GM13976 (cell line): ENCODE results near the gene CD302.

Experiments used
- DNase-seq: peaks from one replicate; pipeline ENCODE4 v3.0.0; 2012; ENCODE audit warnings: low spot score
- CTCF ChIP-seq: IDR thresholded peaks from 2 replicates; pipeline ENCODE4 v1.5.1; 2012; ENCODE audit warnings: borderline replicate concordance, mild to moderate bottlenecking; ENCODE audit not compliant: insufficient read depth; ENCODE audit errors: extremely low read depth, missing control alignments, control extremely low read depth
- in situ Hi-C: fragments of 300-500 bp; cut with MboI; formaldehyde crosslinking; loops from one replicate; pipeline ENCODE4 v1.12.0; 2022; ENCODE audit warnings: low sequenced_read_pairs, mixed read lengths, inconsistent platforms; ENCODE audit not compliant: unreplicated experiment

CD302 gene, protein sequence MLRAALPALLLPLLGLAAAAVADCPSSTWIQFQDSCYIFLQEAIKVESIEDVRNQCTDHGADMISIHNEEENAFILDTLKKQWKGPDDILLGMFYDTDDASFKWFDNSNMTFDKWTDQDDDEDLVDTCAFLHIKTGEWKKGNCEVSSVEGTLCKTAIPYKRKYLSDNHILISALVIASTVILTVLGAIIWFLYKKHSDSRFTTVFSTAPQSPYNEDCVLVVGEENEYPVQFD

GRCh38 chr2:159797543-159798375 is at the start of gene CD302:
CD302 (minus strand) TSS chr2:159798208; CDS start chr2:159798198, 10 bp downstream.
- in situ Hi-C loops = no loop called here
- peak; percentile 83 for DNase-seq
- no peak for TF ChIP-seq CTCF

DNA sequence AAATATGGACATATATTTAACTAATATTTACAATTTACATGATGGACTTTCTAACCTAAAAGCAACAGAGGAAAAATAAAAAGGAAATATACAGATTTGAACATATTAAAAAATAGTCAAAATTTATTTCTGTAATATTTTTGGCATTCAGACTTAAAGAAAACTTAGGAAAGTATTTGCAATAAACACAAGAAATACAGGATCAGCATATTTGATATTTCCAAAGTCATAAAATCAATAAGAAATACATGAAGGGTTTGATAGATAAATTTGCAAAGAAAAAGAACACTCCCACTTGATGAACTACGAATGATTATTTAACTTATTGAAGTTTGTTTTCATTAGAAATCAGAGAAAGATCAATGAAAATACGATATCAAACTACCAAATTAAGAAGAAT is 48.6 kb upstream of the CD302 start:
- no peak for TF ChIP-seq CTCF
- no peak for DNase-seq
- in situ Hi-C loops = no loop called here

DNA sequence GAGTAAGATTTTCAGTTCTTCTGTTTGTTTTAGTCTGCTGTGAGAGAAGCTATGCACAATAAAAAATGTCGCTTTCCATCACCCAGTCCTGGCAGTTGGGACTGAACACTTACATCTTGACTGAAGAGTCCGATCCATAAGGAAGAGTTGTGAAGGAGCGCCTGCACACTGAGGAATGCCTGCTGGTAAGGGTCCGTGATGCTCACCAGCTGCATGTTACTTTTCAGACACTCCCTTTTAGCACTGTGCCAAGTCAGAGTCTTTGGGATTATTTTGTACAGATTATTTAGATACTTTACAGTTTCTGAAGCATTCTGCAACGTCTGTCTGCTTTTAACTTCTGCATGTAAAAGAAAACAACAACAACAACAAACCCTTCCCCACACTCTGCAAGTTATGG is 42.6 kb upstream of the CD302 start:
- TF ChIP-seq CTCF = no peak
- no peak for DNase-seq
- in situ Hi-C loops = no loop called here

DNA sequence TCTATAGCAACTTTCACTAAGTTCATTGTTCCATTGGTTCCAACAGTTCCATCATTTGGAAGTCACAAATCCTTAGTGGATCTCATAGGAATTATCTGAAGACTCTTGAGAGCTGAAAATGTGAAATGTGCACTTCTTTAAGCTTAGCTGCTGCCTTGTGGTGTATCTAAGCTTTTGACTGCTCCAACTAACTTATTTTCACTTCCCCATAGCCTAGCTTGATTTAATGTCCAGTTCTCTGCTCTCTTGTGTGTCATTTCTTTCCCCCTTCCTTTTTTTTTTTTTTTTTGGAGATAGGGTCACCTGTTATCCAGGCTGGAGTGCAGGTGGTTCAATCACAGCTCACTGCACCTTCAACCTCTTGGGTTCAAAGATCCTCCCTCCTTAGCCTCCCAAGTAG is 34.9 kb upstream of the CD302 start:
- no peak for TF ChIP-seq CTCF
- in situ Hi-C loops = no loop called here
- DNase-seq = no peak

GRCh38 chr2:159832026-159832425 is 34.0 kb upstream of the CD302 start:
- no peak for DNase-seq
- in situ Hi-C loops = no loop called here
- no peak for TF ChIP-seq CTCF

- in situ Hi-C loops = no loop called here
- TF ChIP-seq CTCF = no peak
- no peak for DNase-seq
Measured at GRCh38 chr2:159829376-159829775, 31.4 kb upstream of the CD302 start.
